ENCODE data around the gene MLXIPL.
"Not testable (repeated sequence)": the region's sequence is repeated elsewhere in the genome, so short reads cannot be mapped to it uniquely, and the experiment has no call there.

Gene MLXIPL

DNA sequence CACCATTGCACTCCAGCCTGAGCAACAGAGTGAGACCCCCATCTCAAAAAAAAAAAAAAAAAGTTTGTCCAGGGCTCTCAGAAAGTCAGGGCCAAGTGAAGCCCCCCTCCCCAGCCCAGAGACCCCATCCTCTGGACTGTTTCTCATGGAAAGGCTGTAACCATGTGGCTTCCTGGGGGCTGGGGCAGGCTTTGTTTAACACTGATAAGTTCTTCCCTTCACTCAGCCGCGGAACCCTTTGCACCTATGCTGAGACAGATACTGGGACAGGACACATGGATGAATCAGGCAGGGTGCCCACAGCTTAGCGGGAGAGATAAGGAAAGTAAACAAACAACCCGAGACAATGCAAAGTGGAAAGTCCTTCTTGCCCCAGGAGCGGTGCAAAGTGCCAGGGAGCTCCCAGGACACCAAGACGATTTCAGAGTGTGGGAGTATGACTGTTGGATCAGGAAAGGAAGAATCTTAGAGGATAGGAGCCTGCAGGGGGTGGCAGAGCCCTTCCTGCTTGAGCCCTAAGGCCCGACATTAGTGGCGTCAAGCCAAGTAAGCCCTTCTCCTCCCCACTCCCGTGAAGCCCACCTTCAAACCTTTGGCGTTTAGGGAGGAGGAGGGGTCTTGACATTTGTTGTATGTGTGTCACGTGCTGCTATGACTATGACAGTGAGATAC lies 11.6 kb downstream of the MLXIPL start:
- no peak for DNase-seq

- DNase-seq: no peak
These were observed 13.2 kb downstream of the MLXIPL start for GRCh38 chr7:73611017-73611555.

DNA sequence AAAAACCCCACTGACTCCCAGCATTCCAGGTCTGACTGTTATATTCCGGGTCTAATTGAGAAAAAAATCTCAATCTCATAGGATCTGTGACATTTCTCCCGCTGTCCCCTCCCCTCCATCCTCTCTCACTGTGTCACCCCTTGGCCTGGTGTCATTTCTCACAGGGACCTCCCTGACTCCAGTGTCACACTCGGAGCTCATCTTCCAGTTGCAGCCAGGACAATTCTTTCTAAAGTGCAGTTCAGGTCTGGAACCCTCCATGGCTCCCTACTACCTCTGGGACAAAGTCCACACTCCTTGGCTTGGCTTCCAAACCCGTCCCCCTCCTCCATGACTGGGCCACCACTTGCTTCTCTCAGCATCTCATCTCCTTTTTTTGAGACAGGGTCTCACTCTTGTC lies 14.2 kb downstream of the MLXIPL start:
- DNase-seq: no peak

GRCh38 chr7:73607692-73607983 lies 16.7 kb downstream of the MLXIPL start:
- DNase-seq: not testable (repeated sequence)

- DNase-seq: peak; percentile 66
These were observed 17.3 kb downstream of the MLXIPL start for GRCh38 chr7:73606801-73607691.

- DNase-seq: no peak
These were observed 18.6 kb downstream of the MLXIPL start for GRCh38 chr7:73605601-73606220.

- no peak for DNase-seq
These were observed 21.3 kb downstream of the MLXIPL start for GRCh38 chr7:73602721-73603651.

DNA sequence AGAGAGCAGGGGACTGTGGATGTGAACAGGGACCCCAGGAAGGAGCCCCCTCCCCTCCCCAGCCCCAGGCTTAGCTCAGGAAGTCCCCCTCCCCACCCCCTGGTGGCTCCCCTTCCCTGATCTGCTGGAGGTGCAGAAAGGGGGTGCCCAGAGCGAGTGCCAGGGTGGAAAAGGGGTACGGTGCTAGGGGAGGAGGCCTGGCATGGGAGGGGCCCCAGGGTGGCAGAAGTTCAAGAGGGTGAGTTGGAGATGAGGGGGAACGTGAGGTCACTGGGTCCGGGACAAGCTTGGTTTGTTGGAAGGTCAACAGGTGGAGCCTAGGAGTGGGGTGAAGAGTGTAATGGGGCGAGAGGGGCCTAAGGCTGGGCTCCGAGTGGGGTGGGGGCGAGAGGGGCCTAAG lies 24.4 kb downstream of the MLXIPL start:
- DNase-seq: no peak

- no peak for DNase-seq
These were observed 25.0 kb downstream of the MLXIPL start for GRCh38 chr7:73599151-73599882.

DNA sequence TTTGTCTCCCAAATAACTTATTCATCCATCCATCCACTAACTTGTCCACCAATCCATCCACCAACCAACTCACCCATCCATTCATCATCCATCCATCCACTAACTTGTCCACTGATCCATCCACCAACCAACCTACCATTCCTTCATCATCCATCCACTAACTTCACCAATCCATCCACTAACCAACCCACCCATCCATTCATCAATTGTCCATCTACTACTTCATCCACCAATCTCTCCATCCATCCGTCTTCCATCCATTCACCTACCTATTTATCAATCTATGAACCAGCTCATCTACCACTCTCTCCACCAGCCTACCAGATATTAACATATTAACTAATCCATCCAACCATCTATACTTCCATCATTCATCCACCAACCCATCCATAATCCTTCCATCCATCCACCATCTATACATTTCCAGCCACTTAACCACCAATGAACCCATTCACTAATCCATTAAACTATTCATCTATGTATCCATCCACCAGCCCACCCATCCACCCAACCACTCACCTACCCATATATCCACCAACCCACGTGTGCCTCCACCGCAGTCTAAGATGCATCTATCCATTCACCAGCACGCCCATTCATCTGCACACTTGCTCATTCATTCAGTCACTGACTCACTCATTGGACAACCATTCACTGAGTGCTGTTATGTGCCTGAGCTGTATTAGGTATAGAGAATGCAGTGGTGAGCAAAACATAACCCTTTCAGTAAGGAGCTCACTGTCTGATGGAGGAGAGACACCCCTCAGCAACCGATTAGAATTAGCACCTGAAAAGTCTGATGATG lies 26.1 kb downstream of the MLXIPL start:
- DNase-seq: no peak

DNA sequence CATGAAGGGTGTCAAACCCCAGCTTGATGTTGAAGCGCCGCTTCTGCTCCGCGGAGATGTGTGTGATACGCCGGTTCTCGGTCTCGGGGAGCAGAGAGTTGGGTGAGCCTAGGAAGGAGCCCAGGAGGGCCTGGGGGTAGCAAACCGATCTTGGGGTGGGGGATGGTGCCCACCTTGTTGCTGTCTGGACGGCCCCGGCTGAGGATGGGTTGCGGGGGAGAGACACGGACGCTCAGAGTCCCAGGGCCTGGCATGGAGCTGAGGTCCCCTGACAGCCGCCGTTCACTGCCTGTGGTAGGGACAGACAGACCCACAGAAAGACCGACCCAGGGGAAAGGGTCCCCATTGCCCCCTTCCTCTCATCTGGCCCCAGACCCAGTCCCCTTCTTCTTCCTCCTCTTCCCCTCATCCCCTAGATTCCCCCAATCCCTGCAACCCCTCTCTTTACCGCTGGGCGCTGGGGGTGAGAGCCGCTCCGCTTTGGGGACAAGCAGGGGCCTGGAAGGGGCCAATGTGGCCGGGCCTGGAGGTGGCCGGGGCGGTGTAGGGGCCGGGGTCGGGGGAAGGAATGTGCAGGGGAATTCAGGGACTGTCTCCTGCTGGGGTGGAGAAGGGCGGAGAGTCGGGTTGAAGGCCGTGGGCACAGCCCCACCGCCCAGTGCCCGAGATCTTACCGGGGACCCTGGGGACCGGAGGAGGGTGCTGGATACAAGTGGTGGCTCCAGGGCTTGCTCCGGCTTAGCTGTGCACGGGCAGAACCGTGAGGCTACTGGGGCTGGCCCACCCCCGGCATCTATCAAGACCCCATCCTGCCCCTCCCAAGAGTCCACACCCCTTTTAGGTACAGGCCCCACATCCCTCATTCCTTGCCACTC lies 27.9 kb downstream of the MLXIPL start:
- no peak for DNase-seq

- no peak for DNase-seq
These were observed 29.0 kb downstream of the MLXIPL start for GRCh38 chr7:73595358-73595757.

- no peak for DNase-seq
These were observed 30.9 kb downstream of the MLXIPL start for GRCh38 chr7:73593207-73594045.

DNA sequence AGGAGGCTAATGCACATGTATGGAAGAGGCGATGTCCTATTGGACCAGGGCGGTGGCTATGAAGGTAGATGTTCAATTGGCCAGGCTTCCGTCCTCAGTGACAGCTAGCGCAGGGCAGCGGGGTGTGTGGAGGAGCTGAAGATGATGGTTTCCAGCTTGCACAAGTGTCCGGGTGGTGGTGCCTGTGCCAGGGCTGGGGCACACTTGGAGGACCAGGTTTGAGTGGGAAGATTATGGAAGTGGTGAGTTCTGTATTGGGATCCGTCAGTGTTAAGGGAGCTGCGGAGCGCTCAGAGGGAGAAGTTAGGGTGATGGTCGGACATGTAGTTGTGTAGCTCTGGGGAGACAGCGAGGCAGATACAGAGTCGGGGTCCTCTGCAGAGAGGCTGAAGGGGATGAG lies 37.4 kb downstream of the MLXIPL start:
- no peak for DNase-seq

DNA sequence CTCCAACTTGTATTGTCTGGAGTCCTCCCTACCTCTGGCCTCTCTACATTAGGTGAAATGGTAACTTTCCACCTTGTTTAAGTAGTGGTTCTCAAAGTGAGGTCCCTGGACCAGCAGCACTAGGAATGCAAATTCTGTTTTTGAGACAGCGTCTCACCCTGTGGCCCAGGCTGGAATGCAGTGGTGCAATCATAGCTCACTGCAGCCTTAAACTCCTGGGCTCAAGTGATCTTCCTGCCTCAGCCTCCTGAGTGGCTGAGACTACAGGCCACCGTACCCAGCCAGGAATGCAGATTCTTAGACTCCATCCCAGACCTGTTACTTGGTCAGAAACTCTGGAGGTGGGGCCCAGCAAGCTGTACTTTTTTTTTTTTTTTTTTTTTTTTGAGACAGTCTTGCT lies 39.1 kb downstream of the MLXIPL start:
- DNase-seq: no peak

- DNase-seq: no peak
These were observed 41.6 kb downstream of the MLXIPL start for GRCh38 chr7:73582664-73583202.

DNA sequence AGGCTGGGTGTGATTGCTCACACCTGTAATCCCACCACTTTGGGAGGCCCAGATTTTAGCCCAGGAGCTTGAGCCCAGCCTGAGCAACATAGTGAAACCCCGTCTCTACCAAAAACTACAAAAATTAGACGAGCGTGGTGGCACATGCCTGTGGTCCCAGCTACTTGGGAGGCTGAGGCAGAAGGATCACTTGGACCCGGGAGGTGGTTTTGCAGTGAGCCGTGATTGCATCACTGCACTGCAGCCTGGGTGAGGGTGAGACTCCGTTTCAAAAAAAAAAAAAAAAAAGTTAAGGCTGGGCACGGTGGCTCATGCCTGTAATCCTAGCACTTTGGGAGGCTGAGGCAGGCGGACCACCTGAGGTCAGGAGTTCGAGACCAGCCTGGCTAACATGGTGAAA lies 43.3 kb downstream of the MLXIPL start:
- DNase-seq: not testable (repeated sequence)

GRCh38 chr7:73578342-73579128 lies 45.8 kb downstream of the MLXIPL start, which contains the start of gene TBL2:
Gene TBL2 (minus strand): TSS chr7:73578579. CDS start chr7:73578549, 30 bp downstream.
- DNase-seq: peak; percentile 98
